ENCODE measurements around the gene LRRTM4.
"Not testable (repeated sequence)": the region's sequence is repeated elsewhere in the genome, so short reads cannot be mapped to it uniquely, and the experiment has no call there.

LRRTM4 gene

GRCh38 chr2:76862901-76863300 lies 659.3 kb downstream of the LRRTM4 start:
- DNase-seq (ENCODE audit: low read depth), result no peak

GRCh38 chr2:76861708-76862107 lies 660.5 kb downstream of the LRRTM4 start:
- DNase-seq (ENCODE audit: low read depth), result peak; percentile 70

GRCh38 chr2:76851000-76851399 lies 671.2 kb downstream of the LRRTM4 start:
- DNase-seq (ENCODE audit: low read depth), result no peak

GRCh38 chr2:76849086-76849485 lies 673.1 kb downstream of the LRRTM4 start:
- no peak for DNase-seq (ENCODE audit: low read depth)

- DNase-seq (ENCODE audit: low read depth), result no peak
These were observed 682.4 kb downstream of the LRRTM4 start for GRCh38 chr2:76839826-76840225.

- DNase-seq (ENCODE audit: low read depth), result no peak
These were observed 692.6 kb downstream of the LRRTM4 start for GRCh38 chr2:76829374-76830234.

GRCh38 chr2:76826691-76827090 lies 695.5 kb downstream of the LRRTM4 start:
- no peak for DNase-seq (ENCODE audit: low read depth)

GRCh38 chr2:76825140-76825970 lies 696.8 kb downstream of the LRRTM4 start:
- DNase-seq (ENCODE audit: low read depth), result no peak

- DNase-seq (ENCODE audit: low read depth), result no peak
These were observed 700.4 kb downstream of the LRRTM4 start for GRCh38 chr2:76821731-76822130.

GRCh38 chr2:76813084-76813483 lies 709.1 kb downstream of the LRRTM4 start:
- no peak for DNase-seq (ENCODE audit: low read depth)

- no peak for DNase-seq (ENCODE audit: low read depth)
These were observed 710.0 kb downstream of the LRRTM4 start for GRCh38 chr2:76812156-76812555.

GRCh38 chr2:76809136-76809535 lies 713.0 kb downstream of the LRRTM4 start:
- no peak for DNase-seq (ENCODE audit: low read depth)

GRCh38 chr2:76808732-76809131 lies 713.4 kb downstream of the LRRTM4 start:
- DNase-seq (ENCODE audit: low read depth), result no peak

- DNase-seq (ENCODE audit: low read depth), result no peak
These were observed 728.4 kb downstream of the LRRTM4 start for GRCh38 chr2:76793647-76794334.

- DNase-seq (ENCODE audit: low read depth), result not testable (repeated sequence)
These were observed 740.9 kb downstream of the LRRTM4 start for GRCh38 chr2:76781313-76781712.

- DNase-seq (ENCODE audit: low read depth), result no peak
These were observed 758.9 kb downstream of the LRRTM4 start for GRCh38 chr2:76763276-76763675.

GRCh38 chr2:76760367-76760704 lies 761.8 kb downstream of the LRRTM4 start:
- DNase-seq (ENCODE audit: low read depth), result no peak

GRCh38 chr2:76759634-76760366 lies 762.4 kb downstream of the LRRTM4 start:
- no peak for DNase-seq (ENCODE audit: low read depth)

- no peak for DNase-seq (ENCODE audit: low read depth)
These were observed 769.7 kb downstream of the LRRTM4 start for GRCh38 chr2:76752506-76752905.

GRCh38 chr2:76749858-76750257 lies 772.3 kb downstream of the LRRTM4 start:
- peak; percentile 1 for DNase-seq (ENCODE audit: low read depth)

GRCh38 chr2:76748581-76749296 lies 773.4 kb downstream of the LRRTM4 start:
- DNase-seq (ENCODE audit: low read depth), result no peak

Measured in iris pigment epithelial cell (primary cell).